Measurements from ENCODE around the gene LTBP1.
"Not testable (repeated sequence)": the region's sequence is repeated elsewhere in the genome, so short reads cannot be mapped to it uniquely, and the experiment has no call there.

Gene LTBP1

GRCh38 chr2:32962690-32963089, 15.9 kb downstream of the LTBP1 start:
- DNase-seq: no peak

- no peak for DNase-seq
Observed at GRCh38 chr2:32963941-32964340, 17.2 kb downstream of the LTBP1 start.

- no peak for DNase-seq
Observed at GRCh38 chr2:32965523-32966171, 18.9 kb downstream of the LTBP1 start.

- DNase-seq: no peak
Observed at GRCh38 chr2:32969444-32970162, 22.9 kb downstream of the LTBP1 start.

DNA sequence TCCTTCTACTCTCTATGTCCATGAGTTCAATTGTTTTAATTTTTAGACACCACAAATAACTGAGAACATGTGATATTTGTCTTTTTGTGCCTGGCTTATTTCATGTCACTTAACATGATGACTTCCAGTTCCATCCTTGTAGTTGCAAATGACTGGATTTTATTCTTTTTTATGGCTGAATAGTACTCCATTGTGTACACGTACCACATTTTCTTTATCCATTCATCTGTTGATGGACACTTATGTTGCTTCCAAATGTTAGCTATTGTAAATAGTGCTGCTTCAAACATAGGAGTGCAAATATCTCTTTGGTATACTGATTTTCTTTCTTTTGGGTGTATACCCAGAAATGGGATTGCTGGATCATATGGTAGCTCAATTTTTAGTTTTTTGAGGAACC, 27.0 kb downstream of the LTBP1 start:
- DNase-seq: not testable (repeated sequence)

- no peak for DNase-seq
Observed at GRCh38 chr2:32976409-32977063, 29.8 kb downstream of the LTBP1 start.

DNA sequence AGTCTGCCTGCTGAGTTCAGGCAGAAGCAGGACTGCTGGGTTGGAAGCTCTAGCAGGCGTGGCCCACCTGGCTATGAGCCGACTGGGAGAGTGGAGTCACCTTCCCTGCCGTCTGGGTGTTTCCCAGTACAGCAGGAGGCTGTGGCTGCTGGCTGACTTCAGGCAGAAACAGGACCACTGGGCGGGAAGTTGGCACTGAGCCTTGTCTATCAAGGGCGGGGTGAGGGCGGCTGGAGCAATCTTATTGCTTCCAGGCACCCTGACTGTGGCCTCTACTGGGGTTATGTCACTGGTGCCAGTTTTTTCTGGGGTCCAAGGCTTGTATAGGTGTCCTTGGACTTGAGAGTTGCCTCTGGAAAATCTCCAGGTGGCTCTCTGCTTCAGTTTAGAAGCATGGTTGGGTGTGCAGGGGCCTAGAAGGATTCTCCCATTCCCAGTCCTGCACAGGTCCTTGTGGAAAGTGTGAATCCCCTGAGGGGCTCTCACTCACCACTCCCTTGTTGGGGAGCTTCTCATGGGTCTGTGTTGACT, 30.5 kb downstream of the LTBP1 start:
- no peak for DNase-seq

DNA sequence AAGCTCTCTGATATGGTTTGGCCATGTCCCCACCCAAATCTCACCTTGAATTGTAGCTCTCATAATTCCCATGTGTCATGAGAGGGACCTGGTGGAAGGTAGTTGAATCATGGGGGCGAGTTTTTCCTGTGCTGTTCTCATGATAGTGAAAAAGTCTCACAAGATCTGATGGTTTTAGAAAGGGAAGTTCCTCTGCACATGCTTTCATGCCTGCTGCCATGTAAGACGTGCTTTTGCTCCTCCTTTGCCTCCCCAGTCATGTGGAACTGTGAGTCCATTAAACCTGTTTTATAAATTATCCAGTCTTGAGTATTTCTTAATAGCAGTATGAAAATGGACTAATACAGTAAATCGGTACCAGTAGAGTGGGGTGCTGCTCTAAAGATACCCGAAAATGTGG, 34.9 kb downstream of the LTBP1 start:
- DNase-seq: no peak

DNA sequence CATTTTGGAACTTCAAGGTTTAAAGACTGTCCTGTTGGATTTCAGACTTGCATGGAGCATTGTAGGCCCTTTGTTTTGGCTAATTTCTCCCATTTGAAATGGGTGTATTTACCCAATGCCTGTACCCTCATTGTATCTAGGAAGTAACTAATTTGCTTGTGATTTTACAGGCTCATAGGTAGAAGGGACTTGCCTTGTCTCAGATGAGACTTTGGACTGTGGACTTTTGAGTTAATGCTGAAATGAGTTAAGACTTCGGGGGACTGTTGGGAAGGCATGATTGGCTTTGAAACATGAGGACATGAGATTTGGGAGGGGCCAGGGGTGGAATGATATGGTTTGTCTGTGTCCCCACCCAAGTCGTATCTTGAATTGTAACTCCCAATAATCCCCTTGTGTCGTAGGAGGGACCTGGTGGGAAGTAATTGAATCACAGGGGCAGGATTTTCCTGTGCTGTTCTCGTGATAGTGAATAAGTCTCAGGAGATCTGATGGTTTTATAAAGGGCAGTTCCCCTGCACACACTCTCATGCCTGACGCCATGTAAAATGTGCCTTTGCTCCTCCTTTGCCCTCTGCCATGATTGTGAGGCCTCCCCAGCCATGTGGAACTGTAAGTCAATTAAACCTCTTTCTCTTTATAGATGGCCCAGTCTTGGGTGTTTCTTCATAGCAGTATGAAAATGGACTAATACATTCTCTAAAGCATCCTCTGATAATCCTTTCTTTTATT, 36.6 kb downstream of the LTBP1 start:
- not testable (repeated sequence) for DNase-seq

DNA sequence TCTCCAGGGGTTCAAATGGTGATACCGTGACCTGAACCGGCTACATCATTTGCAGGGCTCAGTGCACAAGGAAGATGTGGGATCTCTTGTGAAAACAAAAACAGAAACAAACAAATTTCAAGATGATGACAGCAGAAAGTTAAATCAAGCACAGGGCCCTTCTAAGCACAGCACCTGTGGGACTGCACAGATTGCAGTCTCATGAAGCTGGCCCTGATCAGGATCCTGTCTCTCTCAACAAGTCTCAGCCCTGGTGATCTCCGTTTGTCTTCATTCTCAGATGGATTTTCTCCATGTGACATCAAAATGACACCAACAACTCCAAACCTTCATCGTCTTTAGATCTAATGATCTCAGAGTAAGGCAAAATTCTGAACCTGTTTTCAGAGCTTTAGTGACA, 39.7 kb downstream of the LTBP1 start:
- no peak for DNase-seq

DNA sequence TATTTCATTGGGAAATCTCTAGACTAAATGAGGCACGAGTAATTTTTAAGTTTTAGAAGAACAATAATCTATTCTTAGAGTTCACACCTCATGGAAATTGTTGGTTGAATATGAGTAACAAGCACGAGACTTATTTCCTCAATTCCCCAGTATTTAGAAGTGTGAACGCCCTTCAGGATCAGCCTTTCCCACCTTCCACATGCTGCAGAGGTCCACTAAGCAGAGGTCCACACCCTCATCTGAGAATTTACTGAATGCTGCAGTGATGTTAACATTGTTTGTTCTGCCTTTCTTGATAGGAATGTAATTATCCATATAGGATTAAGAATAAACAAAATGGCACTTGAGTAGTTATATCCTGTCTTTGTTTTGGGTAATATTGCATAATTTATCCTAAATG, 41.8 kb downstream of the LTBP1 start:
- DNase-seq: no peak

- no peak for DNase-seq
Observed at GRCh38 chr2:32990556-32990955, 43.8 kb downstream of the LTBP1 start.

GRCh38 chr2:32991091-32991845, 44.5 kb downstream of the LTBP1 start:
- DNase-seq: no peak

DNA sequence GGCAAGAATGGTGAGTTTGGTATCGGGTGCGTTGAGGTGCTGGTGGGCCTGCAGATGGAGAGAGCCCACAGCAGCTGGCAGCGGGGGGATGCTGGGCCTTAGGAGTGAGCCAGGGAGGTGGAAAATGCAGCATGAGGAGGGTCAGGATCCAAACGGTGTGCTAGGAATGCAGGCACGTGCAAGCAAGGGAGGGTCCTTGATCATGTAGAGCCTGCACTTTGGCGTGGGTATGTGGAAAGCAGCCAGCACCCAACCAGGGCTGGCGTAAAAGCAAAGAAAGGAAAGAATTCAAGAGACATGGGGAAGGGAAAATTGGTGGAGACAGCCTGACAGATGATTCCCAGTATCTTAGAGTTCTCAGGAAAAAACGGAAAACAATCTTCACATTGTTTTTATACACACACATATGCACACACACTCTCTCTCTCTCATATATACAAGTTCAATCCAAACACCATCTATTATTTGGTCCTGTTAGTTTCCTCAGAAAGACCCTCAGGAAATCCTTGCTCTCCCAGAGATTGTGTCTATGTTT, 46.3 kb downstream of the LTBP1 start:
- DNase-seq: no peak

GRCh38 chr2:32997705-32998104, 51.0 kb downstream of the LTBP1 start:
- no peak for DNase-seq

GRCh38 chr2:33000986-33001385, 54.2 kb downstream of the LTBP1 start:
- DNase-seq: no peak

DNA sequence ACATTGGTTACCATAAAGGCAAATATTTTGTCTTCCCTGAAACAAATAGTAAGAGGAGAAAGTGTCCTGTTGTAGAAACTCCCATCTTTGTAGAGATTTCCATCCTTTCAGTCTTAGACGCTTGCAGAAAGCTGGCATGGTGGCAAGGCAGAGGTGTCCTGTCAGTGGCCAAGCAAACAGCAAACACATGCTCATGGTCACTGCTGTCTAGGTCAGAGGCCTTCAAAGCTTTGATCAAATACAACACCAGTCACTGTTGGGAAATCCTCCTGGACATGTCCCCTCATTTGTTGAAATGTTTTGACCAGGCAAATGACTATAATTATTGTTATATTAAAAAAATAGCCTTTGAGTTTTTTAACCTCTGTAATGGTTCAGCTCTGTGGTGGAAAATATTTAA, 55.1 kb downstream of the LTBP1 start:
- no peak for DNase-seq

DNA sequence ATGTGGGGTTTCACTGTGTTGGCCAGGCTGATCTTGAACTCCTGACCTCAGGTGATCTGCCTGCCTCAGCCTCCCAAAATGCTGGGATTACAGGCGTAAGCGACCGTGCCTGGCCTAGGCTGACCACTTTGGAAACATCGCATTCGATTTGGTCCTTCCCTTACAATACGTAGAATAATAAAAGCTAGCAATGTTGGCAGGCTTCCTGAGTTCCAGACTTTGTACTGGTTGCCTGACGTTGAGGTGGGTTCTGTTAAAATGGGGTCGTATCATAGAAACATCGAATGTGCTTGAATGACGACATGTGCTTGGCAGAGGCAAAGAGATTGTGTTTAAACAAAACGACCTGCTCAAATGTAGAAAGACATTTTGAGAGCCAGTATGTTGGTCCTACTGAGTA, 56.1 kb downstream of the LTBP1 start:
- no peak for DNase-seq

GRCh38 chr2:33005057-33005456, 58.3 kb downstream of the LTBP1 start:
- DNase-seq: no peak

DNA sequence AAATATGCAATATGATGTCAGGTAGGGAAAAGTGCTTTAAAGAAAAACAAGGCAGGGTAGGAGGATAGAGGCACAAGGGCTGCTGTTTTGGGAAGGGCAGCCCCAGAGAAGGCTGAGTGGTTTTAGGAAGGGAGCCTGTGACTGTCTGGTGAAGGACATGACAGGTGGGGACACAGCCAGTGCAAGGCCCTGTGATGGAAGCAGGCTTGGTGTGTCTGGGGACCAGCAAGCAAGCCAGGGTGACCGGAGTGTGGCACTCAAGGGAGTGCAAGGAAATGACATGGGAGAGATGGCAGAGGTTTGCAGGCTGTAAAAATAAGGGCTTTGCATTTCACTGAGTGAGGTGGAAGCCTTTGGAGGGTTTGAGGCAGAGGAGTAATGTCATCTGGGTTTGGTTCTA, 62.0 kb downstream of the LTBP1 start:
- no peak for DNase-seq

DNA sequence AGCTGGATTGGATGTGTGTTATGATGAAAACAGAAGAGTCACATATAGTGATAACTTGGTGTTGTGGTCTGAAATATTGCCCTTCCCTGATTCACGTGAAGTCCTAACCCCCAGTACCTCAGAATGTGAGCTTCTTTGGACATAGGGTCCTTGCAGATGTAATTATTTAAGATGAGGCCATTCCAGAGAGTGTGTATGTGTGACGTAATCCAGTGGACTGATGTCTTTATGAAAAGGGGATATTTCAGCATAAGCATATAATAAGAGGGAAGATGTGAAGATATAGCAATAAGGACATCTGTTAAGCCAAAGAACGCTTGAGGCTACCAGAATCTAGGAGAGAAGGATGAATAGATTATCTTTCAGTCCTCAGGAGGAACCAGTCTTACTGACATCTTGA, 62.5 kb downstream of the LTBP1 start:
- no peak for DNase-seq

- DNase-seq: no peak
Observed at GRCh38 chr2:33011373-33011772, 64.6 kb downstream of the LTBP1 start.
